Sigmoid colon (tissue), 4 donors: ENCODE data around the gene TCF7L1.

Experiments
- CTCF ChIP-seq, 4 experiments: fragments of 450-650 bp in 3 of 4; fragments of 200-600 bp in 1 of 4; IDR thresholded peaks; one replicate each; pipeline ENCODE4 v1.5.1; 2016 to 2019; ENCODE audit warnings: antibody characterized with exemption in 4 of 4, mild to moderate bottlenecking in 3 of 4, moderate library complexity in 2 of 4
- EP300 ChIP-seq, 4 donors: sonication (generic); formaldehyde crosslinking; IDR thresholded peaks; one replicate each; pipeline ENCODE4 v1.6.1; 2017; ENCODE audit warnings: antibody characterized with exemption in 4 of 4
- POLR2A ChIP-seq, 2 donors: fragments of 450-650 bp; IDR thresholded peaks; one replicate each; pipeline ENCODE4 v1.6.1; 2016; ENCODE audit warnings: antibody characterized with exemption in 2 of 2, mild to moderate bottlenecking in 2 of 2, moderate library complexity in 2 of 2
- POLR2AphosphoS5 ChIP-seq, 4 donors: sonication (generic); formaldehyde crosslinking; IDR thresholded peaks; one replicate each; pipeline ENCODE4 v1.6.1; 2017; ENCODE audit warnings: antibody characterized with exemption in 4 of 4

DNA sequence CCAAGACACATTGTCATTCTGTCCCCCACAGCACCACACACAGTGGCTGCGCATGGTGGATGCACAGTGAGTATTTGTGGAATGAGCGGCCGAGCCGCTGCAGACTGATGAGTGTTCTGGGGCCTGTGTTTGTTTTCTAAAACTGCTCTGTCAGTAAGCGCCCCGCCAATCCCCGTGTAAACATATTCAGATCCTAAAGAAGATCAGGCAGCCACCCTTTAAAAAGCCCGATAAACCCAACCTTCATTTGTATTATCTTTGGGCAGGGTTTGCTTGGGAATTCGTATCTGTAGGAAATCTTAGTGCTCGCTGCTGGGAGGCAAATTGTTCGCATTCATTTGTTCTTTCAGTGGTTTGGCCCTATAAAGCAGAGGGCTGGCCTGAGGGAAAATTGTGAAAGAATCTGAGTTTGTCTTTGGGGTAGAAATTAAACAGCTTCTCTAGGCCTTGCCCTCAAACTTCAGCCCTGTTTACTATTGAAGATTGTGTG, 126.0 kb downstream of the TCF7L1 start:
- no peak for TF ChIP-seq POLR2AphosphoS5 (IDR thresholded peaks at IDR 0.05)
- no peak for TF ChIP-seq POLR2A (IDR thresholded peaks at IDR 0.05)
- no peak for TF ChIP-seq CTCF (IDR thresholded peaks at IDR 0.05)
- no peak for TF ChIP-seq EP300 (IDR thresholded peaks at IDR 0.05)
